HL-60 (cell line): ENCODE measurements around the gene ATPAF2.

Experiments
- DNase-seq, 2 experiments: peaks; one replicate each; pipeline ENCODE4 v3.0.0-alpha.2; 2010 to 2020; ENCODE audit warnings: low read depth in 1 of 2, low spot score in 1 of 2
- H3K27ac ChIP-seq: fragments of 250-450 bp; sonication (Bioruptor Pico); replicated peaks from 2 replicates; pipeline ENCODE4 v1.5.1; 2020; ENCODE audit warnings: mild to moderate bottlenecking, moderate library complexity
- H3K27me3 ChIP-seq: fragments of 250-450 bp; sonication (Bioruptor Pico); 2 replicates; pipeline ENCODE4 v1.5.1; 2021; ENCODE audit warnings: mild to moderate bottlenecking, moderate library complexity; ENCODE audit not compliant: insufficient read depth, poor library complexity, severe bottlenecking
- H3K4me3 ChIP-seq: replicated peaks from 2 replicates; pipeline ENCODE4 v1.5.1; 2011; ENCODE audit warnings: mild to moderate bottlenecking, control low read depth, low read length; ENCODE audit not compliant: insufficient read depth
- CTCF ChIP-seq: IDR thresholded peaks from one replicate; pipeline ENCODE4 v1.5.1; 2011; ENCODE audit warnings: low read length, control low read depth, inconsistent platforms; ENCODE audit not compliant: insufficient read depth
- GABPA ChIP-seq: IDR thresholded peaks from 2 replicates; pipeline ENCODE4 v1.6.1; 2012; ENCODE audit warnings: low read depth
- POLR2AphosphoS5 ChIP-seq: IDR thresholded peaks from 2 replicates; pipeline ENCODE4 v1.6.1; 2012; ENCODE audit warnings: low read depth
- REST ChIP-seq: IDR thresholded peaks from 2 replicates; pipeline ENCODE4 v1.6.1; 2012; ENCODE audit warnings: low read depth; ENCODE audit not compliant: insufficient replicate concordance
- SPI1 ChIP-seq: IDR thresholded peaks from 2 replicates; pipeline ENCODE4 v1.6.1; 2012; ENCODE audit warnings: low read depth, mild to moderate bottlenecking, borderline replicate concordance

Gene ATPAF2

DNA sequence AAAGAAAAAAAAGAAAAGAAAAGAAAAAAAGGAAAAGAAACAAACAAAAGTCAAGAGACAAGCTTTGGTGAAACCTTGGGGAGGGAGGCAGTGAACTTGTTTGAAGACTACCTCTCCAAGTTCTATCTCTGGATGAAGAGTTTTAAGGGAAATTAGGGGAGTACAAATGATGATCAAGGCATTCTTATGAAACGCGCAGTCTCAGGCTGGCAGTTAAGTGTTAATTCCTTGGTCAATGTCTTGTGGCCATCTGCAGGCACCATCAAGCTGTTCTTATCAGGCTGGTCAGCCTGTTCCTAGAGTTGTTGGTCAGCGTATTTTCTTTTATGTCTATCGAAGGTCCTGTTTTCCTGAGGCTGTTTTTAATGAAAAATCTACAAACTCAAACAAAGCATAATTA, 40.6 kb upstream of the ATPAF2 start:
- Histone ChIP-seq H3K4me3 (no peak overlapping the region), H3K27ac (no peak overlapping the region), H3K27me3 (no peaks in the 10 kb centered on the region)
- TF ChIP-seq SPI1 (no peak), REST (no peak), GABPA (no peak), CTCF (no peak), POLR2AphosphoS5 (no peak)
- no peak for DNase-seq

- no peak for DNase-seq
- Histone ChIP-seq H3K27ac (no peak overlapping the region), H3K4me3 (no peak overlapping the region), H3K27me3 (no peaks in the 10 kb centered on the region)
- no peak for TF ChIP-seq SPI1
- TF ChIP-seq GABPA = no peak
- TF ChIP-seq CTCF = no peak
- no peak for TF ChIP-seq POLR2AphosphoS5
- TF ChIP-seq REST = no peak
Measured at GRCh38 chr17:18076936-18077335, 38.0 kb upstream of the ATPAF2 start.

DNA sequence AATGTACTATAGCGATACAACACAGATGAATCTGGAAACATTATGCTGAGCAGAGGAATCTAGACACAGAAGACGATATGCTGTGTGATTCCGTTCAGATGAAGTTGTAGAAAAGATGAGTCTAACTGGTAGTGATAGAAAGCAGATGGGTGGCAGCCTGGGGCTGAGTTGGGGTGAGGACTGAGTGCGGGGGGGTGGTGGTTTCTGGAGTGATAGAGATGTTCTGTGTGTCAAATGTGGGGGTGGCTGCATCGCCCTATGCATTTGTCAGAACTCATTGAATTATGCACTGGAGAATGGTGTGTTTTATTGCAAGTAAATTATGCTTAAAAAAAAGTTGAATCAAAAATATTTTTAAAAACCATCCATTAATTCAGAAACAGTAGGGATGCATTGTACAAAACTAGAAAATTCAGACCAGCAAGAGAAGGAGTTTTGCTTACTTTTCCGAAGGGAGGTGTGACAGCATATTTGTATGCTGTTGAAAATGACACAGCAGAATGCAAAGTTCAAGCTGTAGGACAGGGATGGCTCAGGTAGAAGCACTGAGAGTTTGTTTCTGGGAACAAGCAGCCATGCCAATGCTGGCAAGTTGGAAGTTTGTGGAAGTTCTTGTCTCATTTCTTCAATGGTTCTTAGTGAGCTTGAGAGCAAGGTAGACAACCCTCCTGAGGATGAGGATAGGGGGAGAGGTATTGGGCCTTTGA, 35.8 kb upstream of the ATPAF2 start:
- TF ChIP-seq GABPA (no peak), POLR2AphosphoS5 (no peak), REST (no peak), SPI1 (no peak), CTCF (no peak)
- H3K27me3 ChIP-seq = no peaks in the 10 kb centered on the region
- H3K4me3 ChIP-seq = no peak overlapping the region
- no peak overlapping the region for H3K27ac ChIP-seq
- no peak for DNase-seq
